HepG2 (cell line): ENCODE results near the gene C14orf180.

Source experiments
- HDAC1 ChIP-seq: sonication (generic); formaldehyde crosslinking; IDR thresholded peaks from 2 replicates; pipeline ENCODE4 v1.5.1; 2020; ENCODE audit warnings: mild to moderate bottlenecking, missing genetic modification reagents
- SNRNP70 ChIP-seq: fragments of 200-400 bp; formaldehyde crosslinking; IDR thresholded peaks from 2 replicates; pipeline ENCODE4 v1.6.1; 2017; ENCODE audit warnings: mild to moderate bottlenecking, low read depth, low read length, moderate library complexity

GRCh38 chr14:104548802-104549535, 30.6 kb upstream of the C14orf180 start:
- TF ChIP-seq SNRNP70 (no peak), HDAC1 (CRISPR knock-in tag) (no peak)
